IMR-90 (cell line): ENCODE measurements around the gene ZYG11A. TPM values are rescaled to one million over a fixed set of nuclear protein-coding genes. Genes with fewer than 3 reads are reported as not detected.

Experiments used
- ATAC-seq: fragments of 200-7000 bp; cut with Tn5 transposase; 2 replicates; pipeline ENCODE4 v1.9.1; 2020; ENCODE audit warnings: low read depth, mild to moderate bottlenecking, moderate library complexity
- BruUV-seq: library from RNA; stranded (reverse); fragments of 400-500 nt; replicated peaks from 2 replicates; lab custom pipeline; 2021; lab: Mats Ljungman, UMichigan
- CTCF ChIA-PET: fragments of 300-600 bp; formaldehyde crosslinking; extraction: SDS; loops from one replicate; lab custom pipeline; 2021; ENCODE audit warnings: antibody characterized with exemption; lab: Yijun Ruan, JAX
- POLR2A ChIA-PET: fragments of 300-600 bp; sonication (Branson Sonifier 250); formaldehyde crosslinking; loops from one replicate; lab custom pipeline; 2022; ENCODE audit warnings: antibody characterized with exemption; ENCODE audit not compliant: unreplicated experiment; lab: Charles Lee
- DNase-seq: peaks from one replicate; pipeline ENCODE4 v3.0.0; 2013
- H2AFZ ChIP-seq: replicated peaks from 2 replicates; pipeline ENCODE3; 2013; ENCODE audit warnings: low read length, mild to moderate bottlenecking; ENCODE audit not compliant: poor library complexity
- H2AK5ac ChIP-seq: 2 replicates; pipeline ENCODE4 v1.6.1; 2013; ENCODE audit warnings: low read depth, low read length, inconsistent platforms
- H2AK9ac ChIP-seq: replicated peaks from 2 replicates; pipeline ENCODE3; 2013; ENCODE audit warnings: mild to moderate bottlenecking, low read depth, low read length, moderate library complexity; ENCODE audit not compliant: poor library complexity
- H2BK120ac ChIP-seq: 2 replicates; pipeline ENCODE4 v1.6.1; 2013; ENCODE audit warnings: low read depth, low read length, inconsistent platforms
- H2BK15ac ChIP-seq: 3 replicates; pipeline ENCODE4 v1.6.1; 2013; ENCODE audit warnings: low read depth, low read length, inconsistent platforms
- H2BK20ac ChIP-seq: 2 replicates; pipeline ENCODE4 v1.6.1; 2013; ENCODE audit warnings: low read depth, mild to moderate bottlenecking, inconsistent platforms, low read length, moderate library complexity
- H2BK5ac ChIP-seq: 2 replicates; pipeline ENCODE4 v1.6.1; 2013; ENCODE audit warnings: mild to moderate bottlenecking, low read depth, low read length, inconsistent platforms; ENCODE audit not compliant: poor library complexity, severe bottlenecking
- H3K14ac ChIP-seq: replicated peaks from 2 replicates; pipeline ENCODE4 v1.6.1; 2013; ENCODE audit warnings: low read depth, low read length, inconsistent platforms
- H3K18ac ChIP-seq: 2 replicates; pipeline ENCODE4 v1.6.1; 2013; ENCODE audit warnings: low read depth, low read length, control low read depth
- H3K23ac ChIP-seq: 2 replicates; pipeline ENCODE4 v1.6.1; 2013; ENCODE audit warnings: low read depth, low read length, inconsistent platforms
- H3K27ac ChIP-seq: 2 replicates; pipeline ENCODE4 v1.5.1; 2013; ENCODE audit warnings: mild to moderate bottlenecking, control low read depth, low read length; ENCODE audit not compliant: insufficient read depth
- H3K27me3 ChIP-seq: 2 replicates; pipeline ENCODE4 v1.6.1; 2013; ENCODE audit warnings: low read length; ENCODE audit not compliant: control insufficient read depth, insufficient read depth
- H3K36me3 ChIP-seq: 2 replicates; pipeline ENCODE4 v1.6.1; 2013; ENCODE audit warnings: low read length, mixed read lengths; ENCODE audit not compliant: control insufficient read depth, insufficient read depth
- H3K4ac ChIP-seq: 2 replicates; pipeline ENCODE4 v1.6.1; 2013; ENCODE audit warnings: low read depth, low read length, inconsistent platforms
- H3K4me1 ChIP-seq: 2 replicates; pipeline ENCODE4 v1.6.1; 2013; ENCODE audit warnings: low read length, mixed read lengths; ENCODE audit not compliant: control insufficient read depth, insufficient read depth
- H3K4me2 ChIP-seq: 2 replicates; pipeline ENCODE4 v1.6.1; 2013; ENCODE audit warnings: low read depth, mild to moderate bottlenecking, control low read depth, low read length, moderate library complexity
- H3K4me3 ChIP-seq: 2 replicates; pipeline ENCODE4 v1.5.1; 2013; ENCODE audit warnings: low read depth, mild to moderate bottlenecking, control low read depth, low read length, moderate library complexity; ENCODE audit not compliant: insufficient read depth
- H3K56ac ChIP-seq: 2 replicates; pipeline ENCODE4 v1.6.1; 2013; ENCODE audit warnings: low read length, inconsistent platforms; ENCODE audit not compliant: insufficient read depth; ENCODE audit errors: extremely low read depth
- H3K79me1 ChIP-seq, 2 experiments: 2 replicates each; pipeline ENCODE4 v1.6.1; 2013; ENCODE audit warnings: low read length in 2 of 2, inconsistent platforms in 1 of 2, low read depth in 1 of 2
- H3K9ac ChIP-seq: 2 replicates; pipeline ENCODE4 v1.6.1; 2013; ENCODE audit warnings: low read depth, low read length, control low read depth
- H3K9me1 ChIP-seq: 2 replicates; pipeline ENCODE4 v1.6.1; 2013; ENCODE audit warnings: low read length, inconsistent platforms; ENCODE audit not compliant: insufficient read depth
- H3K9me3 ChIP-seq: 2 replicates; pipeline ENCODE4 v1.6.1; 2013; ENCODE audit warnings: low read length; ENCODE audit not compliant: control insufficient read depth, insufficient read depth
- H4K20me1 ChIP-seq: 2 replicates; pipeline ENCODE4 v1.6.1; 2013; ENCODE audit warnings: low read length, inconsistent platforms; ENCODE audit not compliant: insufficient read depth
- H4K5ac ChIP-seq: 2 replicates; pipeline ENCODE4 v1.6.1; 2013; ENCODE audit warnings: mild to moderate bottlenecking, low read depth, low read length, control low read depth
- H4K8ac ChIP-seq, 2 experiments: 2 replicates each; pipeline ENCODE4 v1.6.1; 2013; ENCODE audit warnings: low read depth in 2 of 2, low read length in 2 of 2, control low read depth in 1 of 2, inconsistent platforms in 1 of 2
- H4K91ac ChIP-seq: 2 replicates; pipeline ENCODE4 v1.6.1; 2013; ENCODE audit warnings: low read depth, low read length, inconsistent platforms; ENCODE audit not compliant: insufficient read depth
- CEBPB ChIP-seq: IDR thresholded peaks from 2 replicates; pipeline ENCODE4 v1.6.1; 2012; ENCODE audit warnings: low read depth, low read length, improper control_type of control experiment
- CHD1 ChIP-seq: IDR thresholded peaks from 2 replicates; pipeline ENCODE4 v1.6.1; 2012; ENCODE audit warnings: low read depth, low read length, improper control_type of control experiment
- FOS ChIP-seq: fragments of 150-350 bp; IDR thresholded peaks from 2 replicates; pipeline ENCODE4 v1.6.1; 2016; ENCODE audit warnings: low read depth, low read length
- MAFK ChIP-seq: IDR thresholded peaks from 2 replicates; pipeline ENCODE4 v1.6.1; 2012; ENCODE audit warnings: low read depth, low read length, improper control_type of control experiment
- MAZ ChIP-seq: IDR thresholded peaks from 2 replicates; pipeline ENCODE4 v1.6.1; 2012; ENCODE audit warnings: low read depth, mild to moderate bottlenecking, low read length, improper control_type of control experiment, moderate library complexity, borderline replicate concordance
- NFE2L2 ChIP-seq: fragments of 150-350 bp; IDR thresholded peaks from 2 replicates; pipeline ENCODE4 v1.6.1; 2016; ENCODE audit warnings: low read depth, mild to moderate bottlenecking, low read length
- RAD21 ChIP-seq: IDR thresholded peaks from 2 replicates; pipeline ENCODE4 v1.6.1; 2012; ENCODE audit warnings: low read length, improper control_type of control experiment
- RFX5 ChIP-seq: IDR thresholded peaks from 2 replicates; pipeline ENCODE4 v1.8.0; 2012; ENCODE audit warnings: low read depth, mild to moderate bottlenecking, low read length, moderate library complexity
- SMC3 ChIP-seq: fragments of 150-350 bp; IDR thresholded peaks from 2 replicates; pipeline ENCODE4 v1.6.1; 2016; ENCODE audit warnings: low read depth, mild to moderate bottlenecking, antibody characterized with exemption, low read length, moderate library complexity
- WGBS, 2 experiments: methylation state at CpG; one replicate each; pipeline versions ENCODE4 v1.1.5 to v1.1.7; 2013; ENCODE audit warnings: missing lambda C conversion rate in 2 of 2; ENCODE audit not compliant: insufficient read length in 1 of 2; ENCODE audit errors: extremely low coverage in 2 of 2; 5-methylcytosine and 5-hydroxymethylcytosine counted together
- dilution Hi-C: fragments of 300-500 bp; cut with HindIII; formaldehyde crosslinking; loops from one replicate; pipeline ENCODE4 v1.14.3; 2018; ENCODE audit warnings: low sequenced_read_pairs; ENCODE audit not compliant: unreplicated experiment
- in situ Hi-C: fragments of 300-500 bp; cut with MboI; formaldehyde crosslinking; loops from 3 replicates; pipeline ENCODE4 v1.14.3; 2019; ENCODE audit warnings: low sequenced_read_pairs, inconsistent platforms, mixed read lengths
- intact Hi-C: fragments of 100-400 bp; cut with micrococcal nuclease; formaldehyde crosslinking; loops from 2 replicates; pipeline ENCODE4 v1.10.0; 2022
- polyA plus RNA-seq, 3 experiments: library from polyadenylated mRNA; depleted of rRNA; stranded (reverse); fragments of >200 nt; gene quantifications; 2 replicates each; pipeline ENCODE4 v1.2.3, GENCODE V29; 2012; ENCODE audit warnings: low replicate concordance in 1 of 3
- total RNA-seq: library from RNA; depleted of rRNA; stranded (reverse); fragments of >200 nt; gene quantifications from 2 replicates; pipeline ENCODE4 v1.2.3, GENCODE V29; 2012
- TF ChIP-seq, protein P1 (sequence below): conservative IDR thresholded peaks from 2 replicates; pipeline ENCODE4 v1.5.1; 2012; ENCODE audit warnings: mild to moderate bottlenecking, low read depth, low read length, improper control_type of control experiment
- TF ChIP-seq, protein P2 (sequence below): fragments of 150-350 bp; IDR thresholded peaks from 2 replicates; pipeline ENCODE4 v1.6.1; 2017; ENCODE audit warnings: mild to moderate bottlenecking, antibody characterized with exemption, low read length, low read depth

Gene ZYG11A
- total and polyA plus RNA-seq, 2 of the 4 experiments (the other 2 are of a cell fraction): 0.63 to 2.0 TPM

DNA sequence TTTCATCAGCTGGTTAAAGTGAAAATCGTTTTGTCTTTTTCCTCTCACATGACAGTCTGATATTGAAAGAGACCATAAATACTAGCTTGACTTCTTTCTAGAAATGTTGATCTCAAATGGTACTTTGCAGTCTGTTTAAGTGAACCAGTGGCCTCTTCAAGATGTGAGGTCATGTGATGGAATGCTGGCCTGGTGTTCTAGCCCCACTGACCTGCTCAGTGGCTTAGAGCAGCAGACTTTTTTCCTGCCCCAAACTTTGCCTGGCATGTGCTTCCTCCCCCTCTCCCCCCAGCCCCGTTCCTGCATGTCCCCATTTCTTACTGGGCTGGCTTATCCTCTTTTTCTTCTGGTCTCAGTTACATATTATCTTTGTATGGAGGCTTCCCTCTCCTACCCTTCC lies 34.3 kb downstream of the ZYG11A start:
- Histone ChIP-seq H2AFZ (no peak overlapping the region), H4K20me1 (no peaks in the 10 kb centered on the region), H3K18ac (no peak overlapping the region), H3K4me3 (no peak overlapping the region), H3K23ac (no peak overlapping the region), H3K4me1 (no peaks in the 10 kb centered on the region), H2AK5ac (no peak overlapping the region), H3K56ac (no peak overlapping the region), H3K4me2 (no peak overlapping the region), H3K9me1 (0 out of 2 replicates have a peak, but pooled peaks cover 2% of the 10 kb centered on the region), H3K79me1 (no peaks in the 10 kb centered on the region), H3K36me3 (0 out of 2 replicates have a peak, but pooled peaks cover 1% of the 10 kb centered on the region), H3K27me3 (no peaks in the 10 kb centered on the region), H2BK120ac (no peak overlapping the region), H2BK15ac (no peak overlapping the region), H3K9me3 (no peaks in the 10 kb centered on the region), H3K27ac (no peak overlapping the region), H3K4ac (no peak overlapping the region), H3K9ac (no peak overlapping the region), H4K8ac (no peak overlapping the region), H3K14ac (no peak overlapping the region), H2BK20ac (no peak overlapping the region), H4K5ac (no peak overlapping the region), H4K91ac (no peak overlapping the region), H2AK9ac (no peak overlapping the region), H2BK5ac (no peak overlapping the region)
- no TSS peak for BruUV-seq
- in situ Hi-C loops (no loop called here), dilution Hi-C loops (no loop called here), intact Hi-C loops (no loop called here)
- TF ChIP-seq NFE2L2: no peak
- no peak for TF ChIP-seq SMC3
- no peak for TF ChIP-seq CHD1
- TF ChIP-seq RFX5: no peak
- no peak for TF ChIP-seq FOS
- TF ChIP-seq, protein P1, sequence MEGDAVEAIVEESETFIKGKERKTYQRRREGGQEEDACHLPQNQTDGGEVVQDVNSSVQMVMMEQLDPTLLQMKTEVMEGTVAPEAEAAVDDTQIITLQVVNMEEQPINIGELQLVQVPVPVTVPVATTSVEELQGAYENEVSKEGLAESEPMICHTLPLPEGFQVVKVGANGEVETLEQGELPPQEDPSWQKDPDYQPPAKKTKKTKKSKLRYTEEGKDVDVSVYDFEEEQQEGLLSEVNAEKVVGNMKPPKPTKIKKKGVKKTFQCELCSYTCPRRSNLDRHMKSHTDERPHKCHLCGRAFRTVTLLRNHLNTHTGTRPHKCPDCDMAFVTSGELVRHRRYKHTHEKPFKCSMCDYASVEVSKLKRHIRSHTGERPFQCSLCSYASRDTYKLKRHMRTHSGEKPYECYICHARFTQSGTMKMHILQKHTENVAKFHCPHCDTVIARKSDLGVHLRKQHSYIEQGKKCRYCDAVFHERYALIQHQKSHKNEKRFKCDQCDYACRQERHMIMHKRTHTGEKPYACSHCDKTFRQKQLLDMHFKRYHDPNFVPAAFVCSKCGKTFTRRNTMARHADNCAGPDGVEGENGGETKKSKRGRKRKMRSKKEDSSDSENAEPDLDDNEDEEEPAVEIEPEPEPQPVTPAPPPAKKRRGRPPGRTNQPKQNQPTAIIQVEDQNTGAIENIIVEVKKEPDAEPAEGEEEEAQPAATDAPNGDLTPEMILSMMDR: no peak
- TF ChIP-seq, protein P2, sequence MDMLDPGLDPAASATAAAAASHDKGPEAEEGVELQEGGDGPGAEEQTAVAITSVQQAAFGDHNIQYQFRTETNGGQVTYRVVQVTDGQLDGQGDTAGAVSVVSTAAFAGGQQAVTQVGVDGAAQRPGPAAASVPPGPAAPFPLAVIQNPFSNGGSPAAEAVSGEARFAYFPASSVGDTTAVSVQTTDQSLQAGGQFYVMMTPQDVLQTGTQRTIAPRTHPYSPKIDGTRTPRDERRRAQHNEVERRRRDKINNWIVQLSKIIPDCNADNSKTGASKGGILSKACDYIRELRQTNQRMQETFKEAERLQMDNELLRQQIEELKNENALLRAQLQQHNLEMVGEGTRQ: no peak
- TF ChIP-seq MAZ: no peak
- TF ChIP-seq MAFK: no peak
- TF ChIP-seq CEBPB: no peak
- no peak for TF ChIP-seq RAD21
- ChIA-PET CTCF (interaction anchor here (1.2 kb wide), 1 partner anchor 33 kb away, joined by 5 read pairs; no protein-coding TSS in a partner anchor), POLR2A (no interaction called here)
- no peak for ATAC-seq
- WGBS, 2 experiments: no CpG with 5 or more reads among the region's 2 CpGs
- DNase-seq: no peak
